Measurements from ENCODE around the gene SHB.

DNA sequence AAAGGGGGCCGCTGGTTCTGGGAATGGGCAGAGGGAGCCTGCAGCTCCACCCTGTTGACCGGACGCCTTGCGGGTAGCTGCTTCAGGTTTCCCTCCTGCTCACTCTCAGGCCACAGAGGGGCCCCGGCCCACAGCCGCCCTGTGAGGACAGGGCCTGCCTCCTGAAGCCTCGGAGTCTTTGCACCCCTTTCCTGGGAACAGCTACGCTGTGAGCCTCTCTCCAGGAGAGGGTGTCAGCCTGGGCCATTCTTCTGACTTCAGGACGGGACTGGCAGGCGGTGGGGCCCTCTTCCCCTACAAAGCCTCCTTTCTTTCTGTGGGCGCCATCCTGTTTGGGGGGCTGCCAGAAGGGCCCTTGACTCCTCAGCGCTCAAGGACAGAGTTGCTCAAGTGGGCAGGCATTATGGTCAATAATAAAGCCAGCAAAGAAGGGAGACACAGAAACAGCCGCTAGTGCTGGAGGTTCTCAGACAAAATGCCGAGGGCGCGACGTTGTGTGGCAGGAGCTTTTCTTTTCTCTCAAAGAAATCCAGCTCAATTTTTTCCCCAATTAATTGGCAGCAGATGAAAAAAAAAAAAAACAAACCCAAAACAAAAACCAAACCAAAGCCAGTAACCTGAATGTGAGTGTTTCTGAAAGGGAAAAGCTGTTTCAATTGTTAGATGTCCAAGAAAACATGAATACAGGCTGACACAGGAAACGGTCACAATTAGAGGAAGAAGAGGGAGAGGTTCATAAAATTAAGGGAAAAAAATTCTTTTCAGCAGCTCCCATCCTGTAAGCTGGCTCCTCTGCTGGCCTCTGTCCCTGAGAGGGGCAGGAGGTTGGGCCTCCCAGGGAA lies 152.3 kb downstream of the SHB start:
- no peak for TF ChIP-seq EZH2 (IDR thresholded peaks at IDR 0.05; ENCODE audit: borderline replicate concordance, low read depth, low read length, severe bottlenecking)
- TF ChIP-seq, protein P1, sequence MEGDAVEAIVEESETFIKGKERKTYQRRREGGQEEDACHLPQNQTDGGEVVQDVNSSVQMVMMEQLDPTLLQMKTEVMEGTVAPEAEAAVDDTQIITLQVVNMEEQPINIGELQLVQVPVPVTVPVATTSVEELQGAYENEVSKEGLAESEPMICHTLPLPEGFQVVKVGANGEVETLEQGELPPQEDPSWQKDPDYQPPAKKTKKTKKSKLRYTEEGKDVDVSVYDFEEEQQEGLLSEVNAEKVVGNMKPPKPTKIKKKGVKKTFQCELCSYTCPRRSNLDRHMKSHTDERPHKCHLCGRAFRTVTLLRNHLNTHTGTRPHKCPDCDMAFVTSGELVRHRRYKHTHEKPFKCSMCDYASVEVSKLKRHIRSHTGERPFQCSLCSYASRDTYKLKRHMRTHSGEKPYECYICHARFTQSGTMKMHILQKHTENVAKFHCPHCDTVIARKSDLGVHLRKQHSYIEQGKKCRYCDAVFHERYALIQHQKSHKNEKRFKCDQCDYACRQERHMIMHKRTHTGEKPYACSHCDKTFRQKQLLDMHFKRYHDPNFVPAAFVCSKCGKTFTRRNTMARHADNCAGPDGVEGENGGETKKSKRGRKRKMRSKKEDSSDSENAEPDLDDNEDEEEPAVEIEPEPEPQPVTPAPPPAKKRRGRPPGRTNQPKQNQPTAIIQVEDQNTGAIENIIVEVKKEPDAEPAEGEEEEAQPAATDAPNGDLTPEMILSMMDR (IDR thresholded peaks at IDR 0.05; ENCODE audit: extremely low read depth in 1 of 2, insufficient read depth in 1 of 2, low read depth in 1 of 2, low read length in 2 of 2), result no peak

Data from endothelial cell of umbilical vein (primary cell).